GM15510 (cell line): ENCODE data around the gene AKAP13.

Experiments used
- POLR2A ChIP-seq: IDR thresholded peaks from 3 replicates; pipeline ENCODE4 v1.6.1; 2011; ENCODE audit warnings: borderline replicate concordance; ENCODE audit not compliant: insufficient read length; ENCODE audit errors: extremely low read depth

AKAP13 gene

DNA sequence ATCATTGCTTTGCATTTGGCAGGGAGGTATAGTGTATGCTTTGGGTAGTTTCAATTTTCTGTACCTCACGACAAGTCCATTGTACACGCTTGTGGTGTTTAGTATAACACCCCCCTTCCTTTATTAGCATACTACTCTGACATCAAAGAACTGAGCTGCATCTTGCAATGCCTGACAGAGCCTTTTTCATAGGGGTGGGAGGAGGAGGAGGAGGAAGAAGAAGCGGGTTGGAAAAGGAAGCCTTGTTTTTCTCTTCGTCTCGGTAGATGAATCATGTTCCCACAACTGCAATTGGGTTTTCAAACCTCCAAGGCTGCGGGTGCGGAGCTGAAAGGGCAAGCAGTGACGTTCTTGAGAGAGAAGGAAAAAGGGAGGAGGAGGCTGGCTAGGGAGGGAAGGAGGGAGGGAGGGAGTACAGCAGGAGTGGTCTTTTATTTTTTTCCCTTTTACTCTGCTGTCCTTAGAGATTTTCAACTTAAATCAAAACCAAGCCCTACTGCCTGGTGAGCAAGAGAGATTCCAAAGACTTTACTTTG lies 238.6 kb downstream of the AKAP13 start:
- no peak for TF ChIP-seq POLR2A

DNA sequence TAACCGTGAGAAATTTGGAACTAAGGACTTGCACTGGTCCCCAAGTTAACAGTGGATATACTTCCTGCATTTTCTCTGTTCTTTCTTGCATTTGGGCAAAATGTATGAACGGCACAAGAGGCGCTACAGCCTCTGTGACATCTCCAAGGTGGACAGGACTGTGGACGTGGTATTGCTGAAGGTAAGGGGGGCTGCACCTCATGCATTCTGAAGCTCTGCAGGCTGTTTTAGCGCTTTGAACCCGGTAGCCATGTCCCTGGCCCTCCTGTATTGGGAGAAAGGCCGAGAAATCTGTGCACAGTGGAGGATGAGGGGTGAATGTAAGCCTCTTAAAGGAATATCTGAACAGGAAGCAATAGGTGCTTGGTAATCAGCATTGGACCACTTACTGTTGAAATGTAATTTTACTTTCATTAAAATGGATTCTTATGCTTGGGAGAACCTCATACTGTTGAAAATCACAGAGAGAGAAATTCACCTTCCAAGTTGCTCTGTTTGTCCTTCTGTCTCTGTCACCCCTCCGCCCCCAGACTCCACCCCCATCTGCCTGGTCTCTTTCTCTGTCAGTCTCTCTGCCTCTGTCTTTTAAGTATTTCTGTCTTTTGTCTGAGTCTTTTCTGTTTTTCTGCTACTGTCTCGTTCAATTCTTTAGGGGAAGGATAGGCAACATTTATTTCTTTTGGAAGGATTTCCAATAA lies 239.7 kb downstream of the AKAP13 start:
- no peak for TF ChIP-seq POLR2A

DNA sequence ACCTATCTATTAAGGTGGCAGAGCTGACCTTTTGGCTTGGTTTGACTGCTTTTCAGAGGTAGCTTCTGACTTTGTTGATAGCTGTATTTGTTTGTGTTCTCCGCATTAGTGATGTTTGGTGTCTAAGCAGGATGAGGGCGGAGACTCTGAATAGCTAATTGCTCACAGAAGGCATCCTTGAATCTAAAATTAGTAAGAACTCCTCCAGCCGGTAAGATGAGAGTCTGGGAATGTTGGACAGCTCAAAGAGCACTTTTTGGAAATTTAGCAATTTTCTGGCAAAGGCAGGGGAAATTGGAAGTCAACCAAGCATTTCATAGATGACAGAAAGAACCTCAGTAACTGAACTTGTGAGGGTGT lies 240.3 kb downstream of the AKAP13 start:
- TF ChIP-seq POLR2A: no peak

DNA sequence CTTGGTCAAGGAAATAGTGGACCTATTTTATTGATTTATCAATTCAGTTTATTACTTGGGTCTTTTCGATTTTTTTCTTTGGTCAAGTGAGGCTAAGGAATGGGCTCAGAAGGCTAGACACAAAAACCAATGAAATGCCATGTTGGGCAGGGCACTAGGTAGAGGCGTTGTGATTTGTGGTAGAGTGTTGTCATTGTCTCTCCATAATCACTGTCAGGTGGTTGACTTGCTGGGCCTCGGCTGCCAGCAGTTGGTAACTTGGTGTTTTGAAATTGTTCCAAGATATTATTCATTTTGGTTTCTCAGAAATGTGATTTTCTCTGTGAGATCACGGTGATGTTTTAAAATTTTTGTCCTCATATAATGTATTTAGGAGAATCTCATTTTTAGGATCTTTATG lies 240.7 kb downstream of the AKAP13 start:
- no peak for TF ChIP-seq POLR2A

DNA sequence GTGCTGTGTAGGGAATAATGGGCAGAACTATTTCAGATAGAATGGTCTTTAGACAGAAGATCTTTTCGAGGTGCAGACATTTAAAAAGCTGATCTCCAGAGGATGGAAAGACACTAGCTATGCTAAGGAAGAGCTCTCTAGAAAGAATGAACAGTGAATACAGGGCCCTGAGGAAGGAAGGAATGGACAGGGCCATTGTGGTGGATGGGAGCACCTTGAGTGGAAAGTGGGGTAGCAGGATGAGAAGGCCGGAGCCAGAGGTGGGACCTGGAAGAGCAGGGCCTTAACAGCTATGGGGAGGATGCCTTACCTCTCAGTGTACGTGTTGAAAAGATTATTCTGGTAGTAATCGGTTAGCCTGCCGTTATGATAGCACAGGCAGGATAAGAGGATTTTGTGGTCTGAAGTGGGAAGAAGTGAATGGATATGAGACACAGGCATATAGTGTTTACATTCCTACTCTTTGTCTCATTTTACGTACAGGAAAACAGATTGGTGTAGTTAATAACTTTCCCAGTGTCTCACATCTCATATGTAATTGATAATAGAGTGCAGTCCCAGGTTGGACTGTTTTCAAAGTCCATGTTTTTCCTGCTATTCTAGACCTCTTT lies 241.9 kb downstream of the AKAP13 start:
- TF ChIP-seq POLR2A: no peak

DNA sequence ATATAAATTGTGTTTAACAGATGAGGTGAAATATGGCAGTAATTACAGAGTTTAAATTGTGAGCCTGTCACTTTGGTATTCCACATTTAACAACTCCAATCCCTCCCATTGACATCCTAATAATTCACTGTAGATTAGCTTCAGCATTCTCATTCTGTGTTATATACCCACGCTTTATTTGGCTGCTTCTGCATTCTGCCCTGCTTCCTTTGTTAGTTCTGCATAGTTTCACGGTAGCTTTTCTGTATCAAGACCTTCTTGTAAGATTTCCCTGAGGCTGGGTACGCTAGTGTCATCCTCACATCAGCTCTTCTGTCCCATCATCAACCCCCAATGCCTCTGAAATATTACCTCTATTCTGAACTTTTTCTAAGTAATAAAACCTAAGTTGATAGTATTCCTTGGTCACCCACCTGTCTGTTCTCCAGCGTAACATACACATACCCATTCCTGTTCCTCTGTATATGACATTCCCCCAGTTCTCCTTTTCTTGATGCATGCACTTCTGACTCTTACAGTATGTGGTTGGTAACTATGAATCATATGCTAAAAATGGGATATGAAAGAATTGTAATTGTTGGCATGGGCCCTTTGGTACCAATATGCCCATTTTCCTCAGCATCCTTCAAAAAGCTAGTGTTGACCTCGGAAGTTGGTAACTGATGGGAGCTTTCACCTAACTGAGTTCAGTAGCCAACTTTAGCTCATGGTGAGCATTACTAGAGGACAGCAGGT lies 243.1 kb downstream of the AKAP13 start:
- TF ChIP-seq POLR2A: no peak

DNA sequence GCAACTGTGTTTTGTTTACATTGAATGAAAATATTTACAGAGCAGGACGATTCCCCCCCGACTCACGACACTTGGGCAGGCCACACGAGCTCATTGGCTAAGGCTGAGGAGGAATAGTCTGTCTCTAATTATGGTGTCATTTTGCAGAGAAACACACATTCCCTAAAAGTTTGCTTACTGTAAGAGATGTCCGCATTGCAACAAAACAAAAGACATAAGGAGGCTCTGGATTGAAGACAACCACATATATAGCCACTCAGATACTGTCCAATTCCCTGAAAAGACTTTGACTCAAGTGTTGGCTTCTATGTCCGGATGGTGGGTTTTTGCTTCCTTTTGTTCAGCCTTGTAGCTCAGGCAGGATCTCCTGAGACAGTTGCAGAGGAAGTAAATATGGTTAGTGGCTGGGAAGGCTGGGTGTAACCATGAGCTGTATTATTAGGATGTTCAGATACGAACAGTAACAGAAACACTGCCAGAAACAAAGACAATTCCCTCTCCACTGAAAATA lies 243.9 kb downstream of the AKAP13 start:
- no peak for TF ChIP-seq POLR2A

DNA sequence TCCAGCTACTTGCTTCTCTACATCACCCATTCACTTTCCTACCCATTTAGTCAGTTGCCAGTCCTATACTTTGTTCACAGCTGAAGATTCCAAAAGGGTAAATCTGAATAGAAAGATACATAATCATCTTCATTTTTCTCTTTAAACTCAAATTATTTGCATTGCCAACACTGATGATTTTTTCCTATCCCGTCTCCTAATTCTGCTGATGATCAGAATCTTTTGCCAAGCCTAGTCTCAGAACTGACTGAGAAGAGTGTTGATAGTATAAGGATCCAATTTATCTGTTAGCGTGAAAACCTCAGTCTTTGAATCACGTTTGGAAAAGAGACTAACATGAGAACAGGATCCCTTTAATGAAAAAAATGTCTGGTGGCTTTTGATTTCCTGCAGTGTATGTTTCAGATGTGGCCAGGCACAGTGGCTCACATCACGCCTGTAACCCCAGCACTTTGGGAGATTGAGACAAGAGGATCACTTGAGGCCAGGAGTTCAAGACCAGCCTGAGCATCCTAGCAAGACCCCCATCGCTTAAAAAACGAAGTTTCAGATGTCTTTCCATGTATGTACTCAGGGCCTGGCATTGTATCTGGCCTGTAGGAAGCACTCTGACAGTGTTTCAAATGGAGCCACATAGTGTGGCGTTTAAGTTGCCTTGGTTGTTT lies 244.9 kb downstream of the AKAP13 start:
- no peak for TF ChIP-seq POLR2A

DNA sequence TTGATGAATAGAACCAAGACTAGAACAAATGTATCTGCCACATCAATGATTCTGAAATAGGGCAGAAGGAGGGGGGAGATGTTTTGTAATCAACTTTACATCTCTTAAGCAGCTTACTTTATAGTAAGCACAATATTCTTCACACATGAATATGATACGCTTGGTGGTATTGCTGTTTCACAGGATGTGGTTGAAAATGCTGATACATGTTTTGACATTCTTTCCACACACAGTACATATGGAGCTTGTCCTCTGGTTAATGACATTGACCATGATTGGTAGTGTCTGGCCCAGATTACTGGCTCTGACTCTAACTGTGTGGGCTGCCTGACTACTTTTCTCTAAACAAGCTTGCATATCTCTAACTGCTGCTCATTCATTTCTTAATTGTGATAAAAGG lies 245.5 kb downstream of the AKAP13 start:
- TF ChIP-seq POLR2A: no peak

DNA sequence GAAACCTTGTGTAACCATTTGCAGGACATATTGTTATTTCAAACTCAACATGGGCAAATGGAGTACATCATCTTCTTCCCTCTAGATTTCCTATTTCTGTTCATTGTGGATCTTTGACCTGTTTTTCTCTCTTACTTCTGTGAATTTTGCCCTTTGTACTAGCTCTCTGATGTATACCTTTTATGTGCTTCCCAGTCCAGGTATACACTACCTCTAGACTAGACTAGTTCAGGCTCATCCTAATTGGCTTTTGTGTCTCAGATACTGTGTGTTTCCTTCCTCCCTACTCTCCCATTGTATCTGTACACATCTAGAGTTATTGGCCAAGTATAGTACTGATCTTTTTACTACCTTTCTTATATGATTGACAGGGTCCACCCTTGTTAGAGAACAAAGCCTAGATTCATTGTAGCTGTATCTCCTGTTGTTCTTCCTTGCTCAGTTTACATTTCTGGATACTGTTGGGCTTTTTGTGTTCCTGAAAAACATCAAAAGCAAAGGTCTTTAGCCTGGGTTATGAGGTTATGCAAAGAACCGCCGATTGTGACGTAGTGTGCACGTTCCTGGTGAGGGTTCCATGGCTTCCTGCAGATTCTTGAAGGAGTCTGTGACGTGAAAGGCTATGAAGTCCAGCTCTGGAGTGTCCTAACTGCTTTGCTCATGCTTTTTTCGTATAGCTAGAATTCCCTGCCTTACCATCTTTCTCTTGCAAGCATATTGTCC lies 247.0 kb downstream of the AKAP13 start:
- TF ChIP-seq POLR2A: no peak

DNA sequence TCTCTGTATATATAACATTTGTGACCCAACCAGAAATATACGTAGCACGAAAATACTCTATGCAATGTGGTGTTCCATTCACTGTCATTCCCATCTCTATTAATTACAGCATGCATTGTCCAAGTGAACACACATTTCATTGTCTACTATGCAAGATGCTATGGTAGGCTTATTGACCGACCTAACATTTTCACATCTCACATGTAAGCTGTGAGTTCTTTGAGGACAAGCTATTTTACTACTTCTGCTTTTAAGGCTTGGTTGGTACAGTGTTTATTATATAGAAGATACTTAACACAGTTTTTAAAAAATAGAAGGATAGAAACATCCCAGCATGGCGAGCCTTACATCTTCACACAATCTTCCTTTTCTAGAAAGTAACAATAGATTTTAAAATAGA lies 249.9 kb downstream of the AKAP13 start:
- TF ChIP-seq POLR2A: no peak

DNA sequence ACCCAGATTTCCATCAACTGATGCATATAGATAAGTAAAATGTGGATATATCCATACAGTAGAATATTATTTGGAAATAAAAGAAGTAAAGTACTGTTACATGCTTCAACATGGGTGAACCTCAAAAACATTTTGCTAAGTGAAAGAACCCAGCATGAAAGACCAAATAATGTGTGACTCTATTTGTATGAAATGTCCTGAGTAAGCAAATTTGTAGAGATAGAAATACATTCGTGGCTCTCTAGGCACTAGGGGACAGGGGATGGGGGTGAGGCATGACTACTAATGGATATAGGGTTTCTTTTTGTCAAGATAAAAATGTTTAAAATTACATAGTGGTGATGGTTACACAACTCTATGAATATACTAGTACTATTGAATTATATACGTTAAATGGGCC lies 250.6 kb downstream of the AKAP13 start:
- TF ChIP-seq POLR2A: no peak

DNA sequence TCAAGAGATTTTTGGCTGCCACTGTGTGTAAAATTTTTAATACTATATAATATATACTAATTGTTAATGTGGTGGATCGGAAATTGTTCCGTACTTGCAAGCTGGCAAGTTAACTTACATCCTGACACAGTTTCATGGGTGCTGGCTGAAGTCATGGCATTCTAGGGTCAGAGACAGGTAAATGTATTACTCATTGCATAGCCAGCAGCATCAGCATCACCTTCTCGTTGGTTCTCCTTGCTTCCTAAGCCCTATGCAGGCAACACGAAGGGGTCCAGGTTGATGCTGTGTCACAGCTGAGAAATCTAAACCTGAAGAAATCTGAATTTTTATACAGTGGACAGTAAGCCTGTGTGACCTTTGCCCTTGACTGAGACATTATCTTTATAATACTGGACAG lies 251.6 kb downstream of the AKAP13 start:
- no peak for TF ChIP-seq POLR2A

DNA sequence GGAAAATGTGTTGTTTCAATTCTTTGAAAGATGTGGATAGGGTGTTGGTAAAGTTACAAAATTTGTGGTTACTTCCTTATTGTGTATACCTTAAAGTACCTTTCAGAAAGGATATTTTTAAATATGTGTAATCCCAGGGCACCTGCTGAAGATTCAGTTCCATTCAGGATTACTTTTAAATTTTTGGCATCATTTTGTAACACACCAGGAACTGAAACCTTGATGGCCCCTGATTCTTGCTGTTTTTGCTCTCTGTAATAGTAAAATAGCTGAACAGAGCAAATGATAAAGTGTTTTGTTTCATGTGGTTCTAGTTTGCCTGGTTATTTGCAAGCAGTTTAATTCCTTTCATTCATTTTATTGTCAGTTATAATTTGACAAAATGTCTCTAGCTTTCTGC lies 253.5 kb downstream of the AKAP13 start:
- no peak for TF ChIP-seq POLR2A
